GM12878 (cell line): ENCODE data around the gene CXXC5.

Source experiments
- ATF3 ChIP-seq: IDR thresholded peaks from 2 replicates; pipeline ENCODE4 v1.6.1; 2011; ENCODE audit warnings: low read depth, mild to moderate bottlenecking, low read length, moderate library complexity, borderline replicate concordance; ENCODE audit errors: extremely low read depth
- CTCF ChIP-seq, 3 experiments: IDR thresholded peaks in 2 of 3; conservative IDR thresholded peaks in 1 of 3; 2 replicates each; pipeline ENCODE4 v1.5.1; 2011; ENCODE audit warnings: low read depth in 3 of 3, low read length in 3 of 3, mild to moderate bottlenecking in 3 of 3, control low read depth in 2 of 3, moderate library complexity in 2 of 3, inconsistent platforms in 1 of 3, mixed read lengths in 1 of 3; ENCODE audit not compliant: control insufficient read depth in 2 of 3, insufficient read depth in 1 of 3; ENCODE audit errors: extremely low read depth in 1 of 3
- HDAC6 ChIP-seq: fragments of 200-600 bp; sonication (generic); IDR thresholded peaks from one replicate; pipeline ENCODE4 v1.8.0; 2017; ENCODE audit warnings: antibody characterized with exemption; ENCODE audit not compliant: unreplicated experiment
- SP1 ChIP-seq: IDR thresholded peaks from one replicate; pipeline ENCODE4 v1.6.1; 2011; ENCODE audit warnings: low read depth, low read length
- YY1 ChIP-seq: IDR thresholded peaks from 2 replicates; pipeline ENCODE4 v1.6.1; 2011; ENCODE audit warnings: low read depth, mild to moderate bottlenecking, low read length

- TF ChIP-seq CTCF (IDR thresholded peaks at IDR 0.05 in 2 of 3, conservative IDR thresholded peaks at IDR 0.05 in 1 of 3; ENCODE audit: control insufficient read depth in 2 of 3, extremely low read depth in 1 of 3, insufficient read depth in 1 of 3, low read depth in 3 of 3, low read length in 3 of 3) (no peak), HDAC6 (no peak), ATF3 (no peak), YY1 (no peak), SP1 (no peak)
Measured at GRCh38 chr5:139700711-139701055, 52.5 kb downstream of the CXXC5 start.
